H1 (cell line): ENCODE data around the gene SLFN13. TPM values are rescaled to one million over a fixed set of nuclear protein-coding genes. Genes with fewer than 3 reads are reported as not detected.

ENCODE experiments used
- CTCF ChIA-PET: fragments of 300-600 bp; sonication (Branson Sonifier 250); formaldehyde crosslinking; loops from one replicate; lab custom pipeline; 2021; ENCODE audit not compliant: partially characterized antibody; lab: Charles Lee
- POLR2A ChIA-PET: fragments of 300-600 bp; sonication (Branson Sonifier 250); formaldehyde crosslinking; loops from one replicate; lab custom pipeline; 2021; ENCODE audit warnings: inconsistent platforms; ENCODE audit not compliant: partially characterized antibody; lab: Charles Lee
- DNase-seq, 2 experiments: peaks; one replicate each; pipeline versions ENCODE4 v3.0.0 to v3.0.0-alpha.2; 2010 to 2022; ENCODE audit warnings: low spot score in 2 of 2, low read depth in 1 of 2, mixed read lengths in 1 of 2
- FAIRE-seq: peaks from 2 replicates; lab custom pipeline; 2011; peaks lifted over from hg19 to GRCh38; lab: Jason Lieb, UNC
- H2AFZ ChIP-seq: 2 replicates; pipeline ENCODE4 v1.8.1; 2012; ENCODE audit warnings: low read length, inconsistent platforms
- H2AK5ac ChIP-seq: 2 replicates; pipeline ENCODE4 v1.6.1; 2013; ENCODE audit warnings: low read depth, low read length
- H2BK120ac ChIP-seq: replicated peaks from 2 replicates; pipeline ENCODE3; 2013; ENCODE audit warnings: low read depth, low read length, inconsistent platforms
- H2BK12ac ChIP-seq: 2 replicates; pipeline ENCODE4 v1.6.1; 2013; ENCODE audit warnings: low read depth, low read length
- H2BK15ac ChIP-seq: 2 replicates; pipeline ENCODE4 v1.6.1; 2013; ENCODE audit warnings: low read length
- H2BK20ac ChIP-seq: 2 replicates; pipeline ENCODE4 v1.6.1; 2013; ENCODE audit warnings: low read length
- H2BK5ac ChIP-seq: 2 replicates; pipeline ENCODE4 v1.6.1; 2013; ENCODE audit warnings: low read depth, low read length
- H3K14ac ChIP-seq: 2 replicates; pipeline ENCODE4 v1.6.1; 2013; ENCODE audit warnings: inconsistent platforms; ENCODE audit not compliant: insufficient read length
- H3K18ac ChIP-seq: 2 replicates; pipeline ENCODE4 v1.6.1; 2013; ENCODE audit warnings: low read length; ENCODE audit errors: extremely low read depth
- H3K23ac ChIP-seq: 2 replicates; pipeline ENCODE4 v1.6.1; 2013; ENCODE audit warnings: inconsistent platforms; ENCODE audit not compliant: insufficient read length
- H3K23me2 ChIP-seq: 2 replicates; pipeline ENCODE4 v1.6.1; 2013; ENCODE audit warnings: low read depth, low read length
- H3K27ac ChIP-seq: 2 replicates; pipeline ENCODE4 v1.6.1; 2011; ENCODE audit warnings: low read depth, low read length, inconsistent platforms
- H3K27me3 ChIP-seq, 4 experiments: replicated peaks in 1 of 4; 1 replicate in 1 of 4; 2 replicates in 3 of 4; pipeline versions ENCODE4 v1.6.1 to v1.8.1; 2011 to 2013; ENCODE audit warnings: low read length in 3 of 4, mild to moderate bottlenecking in 3 of 4, inconsistent platforms in 2 of 4, mixed read lengths in 2 of 4, moderate library complexity in 1 of 4; ENCODE audit not compliant: control insufficient read depth in 3 of 4, insufficient read depth in 3 of 4; ENCODE audit errors: extremely low read depth in 1 of 4
- H3K36me3 ChIP-seq, 4 experiments: 2 replicates each; pipeline versions ENCODE4 v1.6.1 to v1.8.1; 2011 to 2013; ENCODE audit warnings: mild to moderate bottlenecking in 4 of 4, low read length in 3 of 4, moderate library complexity in 2 of 4, control low read depth in 1 of 4, inconsistent platforms in 1 of 4; ENCODE audit not compliant: insufficient read depth in 4 of 4, control insufficient read depth in 2 of 4
- H3K4ac ChIP-seq: replicated peaks from 2 replicates; pipeline ENCODE3; 2013; ENCODE audit warnings: low read length, low read depth, mixed read lengths, inconsistent platforms; ENCODE audit not compliant: insufficient read length
- H3K4me1 ChIP-seq, 4 experiments: replicated peaks in 1 of 4; 1 replicate in 1 of 4; 2 replicates in 3 of 4; pipeline versions ENCODE4 v1.6.1 to v1.8.1; 2011 to 2013; ENCODE audit warnings: low read length in 3 of 4, inconsistent platforms in 2 of 4, mixed read lengths in 1 of 4; ENCODE audit not compliant: insufficient read depth in 4 of 4, control insufficient read depth in 3 of 4
- H3K4me2 ChIP-seq, 2 experiments: 2 replicates each; pipeline versions ENCODE4 v1.6.1 to v1.8.1; 2011 to 2013; ENCODE audit warnings: low read depth in 2 of 2, low read length in 2 of 2, control low read depth in 1 of 2, inconsistent platforms in 1 of 2, mild to moderate bottlenecking in 1 of 2; ENCODE audit not compliant: insufficient read depth in 1 of 2
- H3K4me3 ChIP-seq, 4 experiments: fragments of 200-600, 300-600 bp in 1 of 4; sonication (generic), shearing (Covaris generic), sonication (Bioruptor Twin) in 1 of 4; 2 replicates each; pipeline versions ENCODE4 v1.5.1 to v1.8.1; 2011 to 2016; ENCODE audit warnings: low read length in 4 of 4, low read depth in 3 of 4, control low read depth in 2 of 4, inconsistent platforms in 2 of 4, mild to moderate bottlenecking in 2 of 4, mixed read lengths in 1 of 4, moderate library complexity in 1 of 4; ENCODE audit not compliant: insufficient read depth in 2 of 4; ENCODE audit errors: extremely low read depth in 1 of 4
- H3K56ac ChIP-seq: replicated peaks from 2 replicates; pipeline ENCODE3; 2013; ENCODE audit warnings: low read depth, mild to moderate bottlenecking, mixed read lengths, low read length, inconsistent platforms; ENCODE audit not compliant: insufficient read length
- H3K79me1 ChIP-seq: 2 replicates; pipeline ENCODE4 v1.6.1; 2013; ENCODE audit warnings: low read depth, low read length, control low read depth
- H3K79me2 ChIP-seq, 2 experiments: 2 replicates each; pipeline versions ENCODE4 v1.6.1 to v1.8.1; 2012 to 2013; ENCODE audit warnings: low read length in 2 of 2, mild to moderate bottlenecking in 2 of 2, inconsistent platforms in 1 of 2; ENCODE audit not compliant: insufficient read depth in 2 of 2, control insufficient read depth in 1 of 2
- H3K9ac ChIP-seq, 4 experiments: replicated peaks in 1 of 4; 1 replicate in 1 of 4; 2 replicates in 3 of 4; pipeline versions ENCODE4 v1.6.1 to v1.8.1; 2011 to 2013; ENCODE audit warnings: low read depth in 3 of 4, low read length in 3 of 4, control low read depth in 2 of 4, mild to moderate bottlenecking in 2 of 4, moderate library complexity in 2 of 4, inconsistent platforms in 1 of 4; ENCODE audit errors: extremely low read depth in 1 of 4
- H3K9me3 ChIP-seq, 2 experiments: 2 replicates each; pipeline versions ENCODE4 v1.6.1 to v1.8.1; 2012 to 2013; ENCODE audit warnings: mild to moderate bottlenecking in 2 of 2, moderate library complexity in 2 of 2, control low read depth in 1 of 2, inconsistent platforms in 1 of 2, low read depth in 1 of 2, low read length in 1 of 2, mixed read lengths in 1 of 2; ENCODE audit not compliant: insufficient read depth in 2 of 2
- H4K20me1 ChIP-seq, 2 experiments: replicated peaks in 1 of 2; 2 replicates each; pipeline versions ENCODE3 to v1.8.1; 2011 to 2013; ENCODE audit warnings: inconsistent platforms in 2 of 2, low read length in 2 of 2, mild to moderate bottlenecking in 1 of 2; ENCODE audit not compliant: insufficient read depth in 2 of 2, control insufficient read depth in 1 of 2
- H4K5ac ChIP-seq: 2 replicates; pipeline ENCODE4 v1.6.1; 2013; ENCODE audit warnings: low read length, low read depth, mixed read lengths, inconsistent platforms; ENCODE audit not compliant: insufficient read length
- H4K8ac ChIP-seq: 2 replicates; pipeline ENCODE4 v1.8.0; 2013; ENCODE audit warnings: mild to moderate bottlenecking, moderate library complexity, low read length, inconsistent platforms; ENCODE audit not compliant: insufficient read depth; ENCODE audit errors: extremely low read depth
- H4K91ac ChIP-seq: replicated peaks from 2 replicates; pipeline ENCODE3; 2013; ENCODE audit warnings: low read length, mixed read lengths, inconsistent platforms; ENCODE audit not compliant: insufficient read length
- BCL11A ChIP-seq, 2 experiments: IDR thresholded peaks; one replicate each; pipeline ENCODE4 v1.6.1; 2011; ENCODE audit warnings: low read depth in 2 of 2, low read length in 2 of 2, mild to moderate bottlenecking in 2 of 2
- EZH2 ChIP-seq: fragments of 200-600 bp; sonication (generic); IDR thresholded peaks from 2 replicates; pipeline ENCODE4 v1.7.1; 2012; ENCODE audit warnings: low read depth, mild to moderate bottlenecking, moderate library complexity, low read length, inconsistent platforms; ENCODE audit not compliant: severe bottlenecking
- RAD21 ChIP-seq, 2 experiments: IDR thresholded peaks in 1 of 2; conservative IDR thresholded peaks in 1 of 2; 2 replicates each; pipeline ENCODE4 v1.6.1; 2011; ENCODE audit warnings: low read depth in 2 of 2, low read length in 2 of 2, improper control_type of control experiment in 1 of 2, inconsistent platforms in 1 of 2, mild to moderate bottlenecking in 1 of 2, moderate library complexity in 1 of 2
- RNF2 ChIP-seq: fragments of 200-900, 300-1000 bp; sonication (generic); IDR thresholded peaks from 2 replicates; pipeline ENCODE4 v1.7.1; 2016; ENCODE audit warnings: borderline replicate concordance, low read depth, mild to moderate bottlenecking, antibody characterized with exemption, low read length; ENCODE audit not compliant: poor library complexity, severe bottlenecking; ENCODE audit errors: missing control alignments
- SIN3A ChIP-seq, 2 experiments: IDR thresholded peaks in 1 of 2; conservative IDR thresholded peaks in 1 of 2; 2 replicates each; pipeline ENCODE4 v1.6.1; 2011 to 2012; ENCODE audit warnings: low read length in 2 of 2, improper control_type of control experiment in 1 of 2, low read depth in 1 of 2, mild to moderate bottlenecking in 1 of 2
- TAF1 ChIP-seq: IDR thresholded peaks from 2 replicates; pipeline ENCODE4 v1.6.1; 2011; ENCODE audit warnings: mild to moderate bottlenecking, low read depth, low read length
- WGBS, 2 experiments: shearing (Covaris generic) in 1 of 2; methylation state at CpG; one replicate each; pipeline versions ENCODE4 v1.1.6 to v1.1.7; 2013 to 2015; ENCODE audit warnings: low lambda C conversion rate in 2 of 2, mixed read lengths in 2 of 2, inconsistent platforms in 1 of 2, low coverage in 1 of 2, missing lambda C conversion rate in 1 of 2; ENCODE audit not compliant: insufficient replicate concordance in 2 of 2, insufficient coverage in 1 of 2, insufficient read length in 1 of 2; ENCODE audit errors: extremely low coverage in 1 of 2, missing lambda C conversion rate in 1 of 2; 5-methylcytosine and 5-hydroxymethylcytosine counted together
- polyA plus RNA-seq, 7 experiments: library from polyadenylated mRNA; depleted of rRNA in 3 of 7; stranded (reverse) in 5 of 7; unstranded in 2 of 7; fragments of >200 nt in 5 of 7; fragments of 200-250 nt in 2 of 7; gene quantifications; 1 replicate in 5 of 7; 2 replicates in 1 of 7; 4 replicates in 1 of 7; pipeline versions ENCODE4 v1.2.1 to v1.2.3, GENCODE V29; 2011 to 2013; ENCODE audit warnings: missing spikeins in 2 of 7, mixed read lengths in 2 of 7
- total RNA-seq: library from RNA; stranded (reverse); fragmentation: NEBNext Ultra II Directional; extraction: Animal tissue kit (Norgen Biotek cat#: 25700); gene quantifications from 2 replicates; pipeline ENCODE4 v1.2.1, GENCODE V29; 2021

The SLFN13 gene
- total and polyA plus RNA-seq, 2 of the 8 experiments (the other 6 are each of a cell fraction or from before 2014, with no cell fraction given) = 15.7 to 27.5 TPM

GRCh38 chr17:35488991-35489390 is 40.4 kb upstream of the SLFN13 start:
- Histone ChIP-seq H2BK120ac (no peak overlapping the region), H4K20me1 (peaks cover 9 to 26% of the 10 kb centered on the region in 2 experiments), H3K9me3 (no peaks in the 10 kb centered on the region), H2BK15ac (no peak overlapping the region), H2BK12ac (no peak overlapping the region), H3K14ac (no peak overlapping the region), H3K4me1 (peaks cover 4 to 18% (median 8%) of the 10 kb centered on the region in 4 experiments; a peak in 6 of 7 replicates), H3K27me3 (peaks cover 73 to 100% (median 89%) of the 10 kb centered on the region in 4 experiments), H2BK20ac (no peak overlapping the region), H3K56ac (no peak overlapping the region), H3K36me3 (no peaks in the 10 kb centered on the region), H3K4me2 (peak overlapping the region in 1 of 2 experiments; percentile 64; a peak in 1 of 4 replicates), H3K23me2 (0 out of 2 replicates have a peak, but pooled peaks cover 2% of the 10 kb centered on the region), H3K18ac (no peak overlapping the region), H3K79me2 (no peaks in the 10 kb centered on the region), H3K4ac (no peak overlapping the region), H3K4me3 (no peak overlapping the region), H3K23ac (no peak overlapping the region), H3K79me1 (no peaks in the 10 kb centered on the region), H4K8ac (no peak overlapping the region), H3K27ac (no peak overlapping the region), H2AFZ (no peak overlapping the region), H4K91ac (no peak overlapping the region), H2AK5ac (no peak overlapping the region), H4K5ac (no peak overlapping the region), H2BK5ac (no peak overlapping the region), H3K9ac (no peak overlapping the region)
- TF ChIP-seq RAD21 (IDR thresholded peaks at IDR 0.05 in 1 of 2, conservative IDR thresholded peaks at IDR 0.05 in 1 of 2; ENCODE audit: low read depth in 2 of 2, low read length in 2 of 2) = no peak
- peak; percentile 41 for TF ChIP-seq RNF2
- TF ChIP-seq EZH2 = no peak
- TF ChIP-seq SIN3A (conservative IDR thresholded peaks at IDR 0.05 in 1 of 2, IDR thresholded peaks at IDR 0.05 in 1 of 2; ENCODE audit: low read depth in 1 of 2, low read length in 2 of 2) = no peak
- TF ChIP-seq TAF1 = no peak
- TF ChIP-seq BCL11A (IDR thresholded peaks at IDR 0.05; ENCODE audit: low read depth in 2 of 2, low read length in 2 of 2) = no peak
- POLR2A ChIA-PET = interaction anchor here (1.4 to 1.5 kb wide), 2 partner anchors 40 to 56 kb away, joined by 4 to 5 read pairs; partner anchors contain the start of gene SLFN13
- no peak for FAIRE-seq
- 17% methylated on average over 14 of the region's 15 CpGs; no CpG with 5 or more reads in 1 of the 2 experiments for WGBS, 2 experiments
- CTCF ChIA-PET = interaction anchor here (0.5 to 3.0 kb wide), 7 partner anchors 18 to 348 kb away, joined by 3 to 14 read pairs (median 4); no protein-coding TSS in a partner anchor
- no peak for DNase-seq
